ENCODE results near the gene PTPRR. TPM values are rescaled to one million over a fixed set of nuclear protein-coding genes. Genes with fewer than 3 reads are reported as not detected.

Gene PTPRR
- total and polyA plus RNA-seq, 2 donors (not counting 3 experiments of a cell fraction or from before 2014, with no cell fraction given), result 0.46 to 1.1 TPM

DNA sequence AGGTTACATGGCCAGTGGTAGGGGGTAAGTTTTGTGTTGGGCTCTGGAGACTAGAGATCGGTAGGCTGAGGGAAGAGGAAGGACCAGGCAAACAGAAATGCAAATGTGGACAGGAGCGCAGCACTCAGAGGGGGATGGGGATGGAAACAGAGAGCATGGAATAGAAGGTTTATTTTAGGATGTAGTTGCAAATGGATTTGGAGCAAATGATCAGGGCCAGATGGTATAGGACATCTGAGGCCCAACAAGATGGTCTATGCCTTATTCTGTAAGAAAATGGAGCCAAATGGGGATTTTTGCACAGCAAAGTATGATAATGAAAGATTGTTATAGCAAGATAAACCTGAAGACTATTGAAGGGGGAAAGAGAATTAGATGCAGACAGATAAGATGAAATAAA is 180.8 kb downstream of the PTPRR start:
- Histone ChIP-seq H3K9ac (replicated peaks; ENCODE audit: extremely low read depth, insufficient read depth, low read length) (no peak overlapping the region), H3K4me1 (ENCODE audit: control insufficient read depth, extremely low read depth, insufficient read depth, low read length) (no peaks in the 10 kb centered on the region), H3K27ac (ENCODE audit: insufficient read depth, low read depth, low read length) (no peak overlapping the region), H3K9me3 (replicated peaks; ENCODE audit: control insufficient read depth, insufficient read depth, low read length) (no peaks in the 10 kb centered on the region), H3K27me3 (ENCODE audit: control insufficient read depth in 2 of 2, insufficient read depth in 2 of 2, low read length in 2 of 2) (peaks cover 5 to 15% of the 10 kb centered on the region in 2 experiments), H4K20me1 (replicated peaks; ENCODE audit: control insufficient read depth, extremely low read depth, insufficient read depth, low read length) (no peaks in the 10 kb centered on the region), H3K79me2 (ENCODE audit: control insufficient read depth, insufficient read depth, low read length) (no peaks in the 10 kb centered on the region), H3K36me3 (ENCODE audit: control insufficient read depth in 2 of 2, extremely low read depth in 1 of 2, insufficient read depth in 2 of 2, low read length in 2 of 2) (no peaks in the 10 kb centered on the region), H3K9me1 (replicated peaks; ENCODE audit: control insufficient read depth, extremely low read depth, insufficient read depth, low read length) (no peaks in the 10 kb centered on the region), H3K4me2 (ENCODE audit: insufficient read depth, low read length) (no peak overlapping the region), H2AFZ (ENCODE audit: low read depth, low read length) (no peak overlapping the region), H3K4me3 (replicated peaks in 1 of 3; ENCODE audit: insufficient read depth in 1 of 3, low read depth in 1 of 3, low read length in 3 of 3) (no peak overlapping the region)
- CTCF ChIA-PET, result no interaction called here
- DNase-seq (ENCODE audit: low read depth, low spot score) (no peak), FAIRE-seq (no peak)
- dilution Hi-C loops (cut with MboI; ENCODE audit: extremely low pct_ligation_motif_present, low sequenced_read_pairs), result no loop called here
- TF ChIP-seq, protein P1, sequence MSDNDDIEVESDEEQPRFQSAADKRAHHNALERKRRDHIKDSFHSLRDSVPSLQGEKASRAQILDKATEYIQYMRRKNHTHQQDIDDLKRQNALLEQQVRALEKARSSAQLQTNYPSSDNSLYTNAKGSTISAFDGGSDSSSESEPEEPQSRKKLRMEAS (IDR thresholded peaks at IDR 0.05; ENCODE audit: insufficient read depth, insufficient read length), result no peak
- TF ChIP-seq POLR2A (IDR thresholded peaks at IDR 0.05; ENCODE audit: low read depth, low read length), result no peak
- TF ChIP-seq MYC (IDR thresholded peaks at IDR 0.05; ENCODE audit: low read depth, low read length), result no peak
- TF ChIP-seq GATA2 (IDR thresholded peaks at IDR 0.05; ENCODE audit: insufficient read depth, insufficient read length, low read depth, low read length), result no peak
- TF ChIP-seq FOS (IDR thresholded peaks at IDR 0.05; ENCODE audit: borderline replicate concordance, insufficient read depth, low read length), result no peak
- no peak for TF ChIP-seq EZH2 (IDR thresholded peaks at IDR 0.05; ENCODE audit: borderline replicate concordance, low read depth, low read length, severe bottlenecking)
- no peak for TF ChIP-seq POLR2AphosphoS5 (IDR thresholded peaks at IDR 0.05; ENCODE audit: insufficient read depth, low read depth, low read length)
- TF ChIP-seq JUN (IDR thresholded peaks at IDR 0.05; ENCODE audit: borderline replicate concordance, insufficient read depth, insufficient read length, low read depth), result no peak
- TF ChIP-seq, protein P2, sequence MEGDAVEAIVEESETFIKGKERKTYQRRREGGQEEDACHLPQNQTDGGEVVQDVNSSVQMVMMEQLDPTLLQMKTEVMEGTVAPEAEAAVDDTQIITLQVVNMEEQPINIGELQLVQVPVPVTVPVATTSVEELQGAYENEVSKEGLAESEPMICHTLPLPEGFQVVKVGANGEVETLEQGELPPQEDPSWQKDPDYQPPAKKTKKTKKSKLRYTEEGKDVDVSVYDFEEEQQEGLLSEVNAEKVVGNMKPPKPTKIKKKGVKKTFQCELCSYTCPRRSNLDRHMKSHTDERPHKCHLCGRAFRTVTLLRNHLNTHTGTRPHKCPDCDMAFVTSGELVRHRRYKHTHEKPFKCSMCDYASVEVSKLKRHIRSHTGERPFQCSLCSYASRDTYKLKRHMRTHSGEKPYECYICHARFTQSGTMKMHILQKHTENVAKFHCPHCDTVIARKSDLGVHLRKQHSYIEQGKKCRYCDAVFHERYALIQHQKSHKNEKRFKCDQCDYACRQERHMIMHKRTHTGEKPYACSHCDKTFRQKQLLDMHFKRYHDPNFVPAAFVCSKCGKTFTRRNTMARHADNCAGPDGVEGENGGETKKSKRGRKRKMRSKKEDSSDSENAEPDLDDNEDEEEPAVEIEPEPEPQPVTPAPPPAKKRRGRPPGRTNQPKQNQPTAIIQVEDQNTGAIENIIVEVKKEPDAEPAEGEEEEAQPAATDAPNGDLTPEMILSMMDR (IDR thresholded peaks at IDR 0.05; ENCODE audit: extremely low read depth in 1 of 2, insufficient read depth in 1 of 2, low read depth in 1 of 2, low read length in 2 of 2), result no peak
- POLR2A ChIA-PET, result no interaction called here
- no TSS peak for BruUV-seq (replicated peaks)
- intact Hi-C loops (cut with micrococcal nuclease), result loop anchor here (10.0 kb wide), 1 partner anchor 895 kb away; no protein-coding TSS in a partner anchor
